Keratinocyte (primary cell): ENCODE results near the gene ETV5. TPM values are rescaled to one million over a fixed set of nuclear protein-coding genes. Genes with fewer than 3 reads are reported as not detected.

Experiments used
- DNase-seq: peaks from one replicate; pipeline ENCODE4 v3.0.0-alpha.2; 2011; ENCODE audit warnings: low read depth, missing footprints, low spot score
- FAIRE-seq: peaks from 2 replicates; lab custom pipeline; 2011; peaks lifted over from hg19 to GRCh38; lab: Jason Lieb, UNC
- H2AFZ ChIP-seq: 2 replicates; pipeline ENCODE4 v1.6.0; 2012; ENCODE audit warnings: low read length, control low read depth, inconsistent platforms; ENCODE audit not compliant: control insufficient read depth
- H3K27ac ChIP-seq: 2 replicates; pipeline ENCODE4 v1.5.1; 2011; ENCODE audit warnings: low read length; ENCODE audit not compliant: control insufficient read depth, insufficient read depth
- H3K27me3 ChIP-seq: 3 replicates; pipeline ENCODE4 v1.6.0; 2011; ENCODE audit warnings: low read length; ENCODE audit not compliant: control insufficient read depth, insufficient read depth; ENCODE audit errors: extremely low read depth
- H3K36me3 ChIP-seq, 2 experiments: 2 replicates in 1 of 2; 3 replicates in 1 of 2; pipeline ENCODE4 v1.5.1; 2011; ENCODE audit warnings: low read length in 2 of 2, mild to moderate bottlenecking in 1 of 2; ENCODE audit not compliant: control insufficient read depth in 2 of 2, insufficient read depth in 2 of 2; ENCODE audit errors: extremely low read depth in 1 of 2
- H3K4me1 ChIP-seq: 3 replicates; pipeline ENCODE4 v1.5.1; 2011; ENCODE audit warnings: low read length; ENCODE audit not compliant: control insufficient read depth, insufficient read depth; ENCODE audit errors: extremely low read depth
- H3K4me2 ChIP-seq: 3 replicates; pipeline ENCODE4 v1.6.0; 2011; ENCODE audit warnings: low read depth, low read length; ENCODE audit not compliant: control insufficient read depth, insufficient read depth; ENCODE audit errors: extremely low read depth
- H3K4me3 ChIP-seq, 3 experiments: fragments of 200-600 bp in 1 of 3; sonication (generic) in 1 of 3; 2 replicates in 2 of 3; 3 replicates in 1 of 3; pipeline ENCODE4 v1.5.1; 2011 to 2016; ENCODE audit warnings: low read length in 3 of 3, mild to moderate bottlenecking in 3 of 3, control low read depth in 2 of 3, inconsistent platforms in 1 of 3, low read depth in 1 of 3, mixed read lengths in 1 of 3, mixed run types in 1 of 3, moderate library complexity in 1 of 3; ENCODE audit not compliant: control insufficient read depth in 2 of 3, insufficient read depth in 2 of 3; ENCODE audit errors: extremely low read depth in 1 of 3
- H3K79me2 ChIP-seq: 2 replicates; pipeline ENCODE4 v1.6.0; 2012; ENCODE audit warnings: low read length; ENCODE audit not compliant: control insufficient read depth, insufficient read depth
- H3K9ac ChIP-seq: 3 replicates; pipeline ENCODE4 v1.6.0; 2011; ENCODE audit warnings: low read length; ENCODE audit not compliant: control insufficient read depth, insufficient read depth; ENCODE audit errors: extremely low read depth
- H3K9me1 ChIP-seq: 3 replicates; pipeline ENCODE4 v1.6.0; 2011; ENCODE audit warnings: low read length; ENCODE audit not compliant: control insufficient read depth, insufficient read depth; ENCODE audit errors: extremely low read depth
- H3K9me3 ChIP-seq: 2 replicates; pipeline ENCODE4 v1.5.1; 2012; ENCODE audit warnings: low read depth, low read length; ENCODE audit not compliant: control insufficient read depth
- H4K20me1 ChIP-seq: 3 replicates; pipeline ENCODE4 v1.6.0; 2011; ENCODE audit warnings: low read length; ENCODE audit not compliant: control insufficient read depth, insufficient read depth; ENCODE audit errors: extremely low read depth
- EZH2 ChIP-seq: IDR thresholded peaks from one replicate; pipeline ENCODE4 v1.6.1; 2012; ENCODE audit warnings: inconsistent platforms, mild to moderate bottlenecking, low read length, moderate library complexity
- dilution Hi-C: fragments of 300-500 bp; cut with MboI; formaldehyde crosslinking; loops from one replicate; pipeline ENCODE4 v1.7.0; 2020; ENCODE audit warnings: low sequenced_read_pairs; ENCODE audit not compliant: extremely low pct_ligation_motif_present
- polyA plus RNA-seq, 5 experiments: library from polyadenylated mRNA; depleted of rRNA in 3 of 5; stranded (reverse) in 3 of 5; stranded (forward) in 1 of 5; unstranded in 1 of 5; fragments of >200 nt; gene quantifications; 1 replicate in 1 of 5; 2 replicates in 3 of 5; 3 replicates in 1 of 5; pipeline versions ENCODE4 v1.2.1 to v1.2.3, GENCODE V29; 2011 to 2012; ENCODE audit warnings: missing spikeins in 2 of 5, low read depth in 1 of 5, low replicate concordance in 1 of 5
- TF ChIP-seq, protein P1 (sequence below), 3 experiments: IDR thresholded peaks in 1 of 3; conservative IDR thresholded peaks in 1 of 3; optimal IDR thresholded peaks in 1 of 3; 2 replicates in 2 of 3; 3 replicates in 1 of 3; pipeline versions ENCODE3 to v1.5.1; 2011; ENCODE audit warnings: low read length in 3 of 3, mild to moderate bottlenecking in 3 of 3, moderate library complexity in 2 of 3, control low read depth in 1 of 3, inconsistent platforms in 1 of 3; ENCODE audit not compliant: insufficient read depth in 2 of 3; ENCODE audit errors: extremely low read depth in 1 of 3

ETV5 gene
- polyA plus RNA-seq, 1 donor (not counting 4 experiments of a cell fraction or from before 2014, with no cell fraction given), result 28.7 TPM

DNA sequence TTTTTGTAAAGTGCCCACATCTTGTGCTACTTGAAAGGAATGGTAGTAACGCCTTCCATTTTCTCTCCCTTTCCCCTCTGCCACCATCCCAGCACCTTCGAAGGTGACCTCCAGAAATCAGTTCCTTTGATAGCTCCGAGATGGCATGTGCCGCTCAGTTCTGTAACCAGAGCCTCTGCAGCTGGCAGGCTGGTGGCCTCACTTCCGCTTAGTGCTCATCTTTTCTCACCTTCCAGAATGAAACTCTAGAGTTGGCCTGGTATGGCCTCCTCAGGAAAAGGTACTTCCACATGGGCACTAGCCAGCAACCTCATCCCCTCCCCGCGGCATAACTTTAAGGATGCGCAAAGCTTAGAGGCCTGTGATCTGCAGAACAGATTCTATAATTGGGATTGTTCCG is 38.8 kb downstream of the ETV5 start:
- no peaks in the 10 kb centered on the region for H3K79me2 ChIP-seq
- H3K9me1 ChIP-seq, result no peaks in the 10 kb centered on the region
- H3K27me3 ChIP-seq, result no peaks in the 10 kb centered on the region
- FAIRE-seq, result no peak
- H3K4me2 ChIP-seq, result no peak overlapping the region
- no peak for TF ChIP-seq EZH2
- TF ChIP-seq, protein P1, sequence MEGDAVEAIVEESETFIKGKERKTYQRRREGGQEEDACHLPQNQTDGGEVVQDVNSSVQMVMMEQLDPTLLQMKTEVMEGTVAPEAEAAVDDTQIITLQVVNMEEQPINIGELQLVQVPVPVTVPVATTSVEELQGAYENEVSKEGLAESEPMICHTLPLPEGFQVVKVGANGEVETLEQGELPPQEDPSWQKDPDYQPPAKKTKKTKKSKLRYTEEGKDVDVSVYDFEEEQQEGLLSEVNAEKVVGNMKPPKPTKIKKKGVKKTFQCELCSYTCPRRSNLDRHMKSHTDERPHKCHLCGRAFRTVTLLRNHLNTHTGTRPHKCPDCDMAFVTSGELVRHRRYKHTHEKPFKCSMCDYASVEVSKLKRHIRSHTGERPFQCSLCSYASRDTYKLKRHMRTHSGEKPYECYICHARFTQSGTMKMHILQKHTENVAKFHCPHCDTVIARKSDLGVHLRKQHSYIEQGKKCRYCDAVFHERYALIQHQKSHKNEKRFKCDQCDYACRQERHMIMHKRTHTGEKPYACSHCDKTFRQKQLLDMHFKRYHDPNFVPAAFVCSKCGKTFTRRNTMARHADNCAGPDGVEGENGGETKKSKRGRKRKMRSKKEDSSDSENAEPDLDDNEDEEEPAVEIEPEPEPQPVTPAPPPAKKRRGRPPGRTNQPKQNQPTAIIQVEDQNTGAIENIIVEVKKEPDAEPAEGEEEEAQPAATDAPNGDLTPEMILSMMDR (optimal IDR thresholded peaks at IDR 0.05 in 1 of 3, IDR thresholded peaks at IDR 0.05 in 1 of 3, conservative IDR thresholded peaks at IDR 0.05 in 1 of 3; ENCODE audit: extremely low read depth in 1 of 3, insufficient read depth in 2 of 3, low read length in 3 of 3), result no peak
- H3K9ac ChIP-seq, result no peak overlapping the region
- H4K20me1 ChIP-seq, result no peaks in the 10 kb centered on the region
- DNase-seq, result no peak
- H3K4me3 ChIP-seq, result no peak overlapping the region
- no peak overlapping the region for H3K27ac ChIP-seq
- dilution Hi-C loops, result no loop called here
- no peaks in the 10 kb centered on the region for H3K9me3 ChIP-seq
- H2AFZ ChIP-seq, result no peak overlapping the region
- peaks cover 2% of the 10 kb centered on the region for H3K4me1 ChIP-seq
- H3K36me3 ChIP-seq, result peaks cover 5 to 8% of the 10 kb centered on the region in 2 experiments

DNA sequence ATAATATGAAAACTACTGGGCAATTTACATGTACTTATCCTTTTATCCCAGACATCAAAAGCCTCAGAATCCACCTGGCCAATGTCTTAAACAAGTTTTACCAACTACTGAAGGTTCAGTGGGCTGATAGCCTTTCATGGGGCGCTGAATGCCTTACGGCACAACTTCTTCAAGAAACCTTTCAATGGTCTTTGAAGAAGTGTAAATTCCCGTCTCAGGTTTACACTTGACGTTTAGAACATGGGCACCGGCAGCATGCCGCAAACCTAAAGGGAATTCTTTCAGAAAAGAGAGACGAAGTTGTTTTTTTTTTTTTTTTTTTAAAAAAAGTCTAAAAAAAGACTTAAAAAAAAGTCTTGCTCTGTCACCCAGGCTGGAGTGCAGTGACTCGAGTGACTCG is 39.7 kb downstream of the ETV5 start:
- Histone ChIP-seq H2AFZ (no peak overlapping the region), H3K27me3 (no peaks in the 10 kb centered on the region), H4K20me1 (no peaks in the 10 kb centered on the region), H3K27ac (no peak overlapping the region), H3K9me3 (no peaks in the 10 kb centered on the region), H3K9ac (no peak overlapping the region), H3K9me1 (no peaks in the 10 kb centered on the region), H3K79me2 (no peaks in the 10 kb centered on the region), H3K4me3 (no peak overlapping the region), H3K4me2 (no peak overlapping the region), H3K4me1 (no peaks in the 10 kb centered on the region), H3K36me3 (peaks cover 11 to 12% of the 10 kb centered on the region in 2 experiments)
- DNase-seq (no peak), FAIRE-seq (no peak)
- dilution Hi-C loops, result no loop called here
- no peak for TF ChIP-seq EZH2
- TF ChIP-seq, protein P1 (optimal IDR thresholded peaks at IDR 0.05 in 1 of 3, IDR thresholded peaks at IDR 0.05 in 1 of 3, conservative IDR thresholded peaks at IDR 0.05 in 1 of 3; ENCODE audit: extremely low read depth in 1 of 3, insufficient read depth in 2 of 3, low read length in 3 of 3), result no peak
